ENCODE data around the gene ETV3.
"Not testable (repeated sequence)": the region's sequence is repeated elsewhere in the genome, so short reads cannot be mapped to it uniquely, and the experiment has no call there.

DNA sequence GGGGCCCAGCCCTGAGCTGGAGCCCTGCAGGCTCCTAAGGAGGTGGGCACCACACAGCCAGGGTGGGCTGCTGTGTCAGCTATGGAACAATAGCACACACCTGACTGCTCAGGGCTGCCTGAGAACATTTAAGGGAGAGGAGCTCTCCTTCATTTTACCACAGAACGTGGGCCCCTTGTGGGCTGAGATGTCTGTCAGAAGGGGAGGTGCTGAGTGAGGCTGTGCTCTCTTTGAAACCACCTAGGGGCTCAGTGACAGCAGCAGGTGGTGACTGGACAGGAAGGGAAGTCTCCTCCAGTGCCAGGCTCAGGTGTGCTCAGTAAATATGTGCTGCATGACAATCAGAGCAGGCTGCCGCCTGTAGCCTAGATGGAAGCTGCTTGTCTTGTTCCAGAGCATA is 35.0 kb upstream of the ETV3 start:
- TF ChIP-seq, protein P1, sequence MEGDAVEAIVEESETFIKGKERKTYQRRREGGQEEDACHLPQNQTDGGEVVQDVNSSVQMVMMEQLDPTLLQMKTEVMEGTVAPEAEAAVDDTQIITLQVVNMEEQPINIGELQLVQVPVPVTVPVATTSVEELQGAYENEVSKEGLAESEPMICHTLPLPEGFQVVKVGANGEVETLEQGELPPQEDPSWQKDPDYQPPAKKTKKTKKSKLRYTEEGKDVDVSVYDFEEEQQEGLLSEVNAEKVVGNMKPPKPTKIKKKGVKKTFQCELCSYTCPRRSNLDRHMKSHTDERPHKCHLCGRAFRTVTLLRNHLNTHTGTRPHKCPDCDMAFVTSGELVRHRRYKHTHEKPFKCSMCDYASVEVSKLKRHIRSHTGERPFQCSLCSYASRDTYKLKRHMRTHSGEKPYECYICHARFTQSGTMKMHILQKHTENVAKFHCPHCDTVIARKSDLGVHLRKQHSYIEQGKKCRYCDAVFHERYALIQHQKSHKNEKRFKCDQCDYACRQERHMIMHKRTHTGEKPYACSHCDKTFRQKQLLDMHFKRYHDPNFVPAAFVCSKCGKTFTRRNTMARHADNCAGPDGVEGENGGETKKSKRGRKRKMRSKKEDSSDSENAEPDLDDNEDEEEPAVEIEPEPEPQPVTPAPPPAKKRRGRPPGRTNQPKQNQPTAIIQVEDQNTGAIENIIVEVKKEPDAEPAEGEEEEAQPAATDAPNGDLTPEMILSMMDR (IDR thresholded peaks at IDR 0.05), result not testable (repeated sequence)
- TF ChIP-seq SIN3A (IDR thresholded peaks at IDR 0.05; ENCODE audit: borderline replicate concordance, insufficient read depth, low read depth, low read length), result not testable (repeated sequence)

All from Panc1 (cell line).